ENCODE results near the gene MBOAT2. TPM values are rescaled to one million over a fixed set of nuclear protein-coding genes. Genes with fewer than 3 reads are reported as not detected.

Gene MBOAT2
- polyA plus RNA-seq, 1 experiment = 18.1 TPM

GRCh38 chr2:8847400-8847799, 156.1 kb downstream of the MBOAT2 start:
- ChIA-PET CTCF (interaction anchor here (1.4 kb wide), 1 partner anchor 292 kb away, joined by 4 read pairs; no protein-coding TSS in a partner anchor), POLR2A (no interaction called here)
- TF ChIP-seq CTCF (IDR thresholded peaks at IDR 0.05; ENCODE audit: insufficient read depth, low read depth, low read length) = no peak
- no peak overlapping the region for H3K4me3 ChIP-seq (ENCODE audit: low read depth, low read length)
- H3K27me3 ChIP-seq (ENCODE audit: control insufficient read depth, insufficient read depth, low read length) = no peaks in the 10 kb centered on the region
- DNase-seq (ENCODE audit: low read depth) = no peak
- no peaks in the 10 kb centered on the region for H3K36me3 ChIP-seq (ENCODE audit: control insufficient read depth, insufficient read depth, low read length)

GRCh38 chr2:8841932-8842331, 161.6 kb downstream of the MBOAT2 start:
- Histone ChIP-seq H3K4me3 (ENCODE audit: low read depth, low read length) (no peak overlapping the region), H3K36me3 (ENCODE audit: control insufficient read depth, insufficient read depth, low read length) (no peaks in the 10 kb centered on the region), H3K27me3 (ENCODE audit: control insufficient read depth, insufficient read depth, low read length) (no peaks in the 10 kb centered on the region)
- no peak for TF ChIP-seq CTCF (IDR thresholded peaks at IDR 0.05; ENCODE audit: insufficient read depth, low read depth, low read length)
- DNase-seq (ENCODE audit: low read depth) = no peak
- ChIA-PET CTCF (interaction anchor here (0.9 kb wide), 1 partner anchor 32 kb away, joined by 3 read pairs; no protein-coding TSS in a partner anchor), POLR2A (no interaction called here)

- Histone ChIP-seq H3K4me3 (ENCODE audit: low read depth, low read length) (no peak overlapping the region), H3K27me3 (ENCODE audit: control insufficient read depth, insufficient read depth, low read length) (no peaks in the 10 kb centered on the region), H3K36me3 (ENCODE audit: control insufficient read depth, insufficient read depth, low read length) (no peaks in the 10 kb centered on the region)
- ChIA-PET POLR2A (no interaction called here), CTCF (no interaction called here)
- no peak for DNase-seq (ENCODE audit: low read depth)
- no peak for TF ChIP-seq CTCF (IDR thresholded peaks at IDR 0.05; ENCODE audit: insufficient read depth, low read depth, low read length)
Observed at GRCh38 chr2:8840475-8841091, 162.9 kb downstream of the MBOAT2 start.

- no peak overlapping the region for H3K4me3 ChIP-seq (ENCODE audit: low read depth, low read length)
- no peaks in the 10 kb centered on the region for H3K36me3 ChIP-seq (ENCODE audit: control insufficient read depth, insufficient read depth, low read length)
- DNase-seq (ENCODE audit: low read depth) = no peak
- TF ChIP-seq CTCF (IDR thresholded peaks at IDR 0.05; ENCODE audit: insufficient read depth, low read depth, low read length) = no peak
- no peaks in the 10 kb centered on the region for H3K27me3 ChIP-seq (ENCODE audit: control insufficient read depth, insufficient read depth, low read length)
- ChIA-PET POLR2A (no interaction called here), CTCF (no interaction called here)
Observed at GRCh38 chr2:8839189-8839965, 164.1 kb downstream of the MBOAT2 start.

GRCh38 chr2:8837795-8838140, 165.7 kb downstream of the MBOAT2 start:
- CTCF ChIA-PET = interaction anchor here (0.6 to 1.1 kb wide), 2 partner anchors 12 to 1527 kb away, joined by 3 read pairs; no protein-coding TSS in a partner anchor
- H3K36me3 ChIP-seq (ENCODE audit: control insufficient read depth, insufficient read depth, low read length) = no peaks in the 10 kb centered on the region
- no peak for DNase-seq (ENCODE audit: low read depth)
- POLR2A ChIA-PET = no interaction called here
- no peaks in the 10 kb centered on the region for H3K27me3 ChIP-seq (ENCODE audit: control insufficient read depth, insufficient read depth, low read length)
- no peak for TF ChIP-seq CTCF (IDR thresholded peaks at IDR 0.05; ENCODE audit: insufficient read depth, low read depth, low read length)
- H3K4me3 ChIP-seq (ENCODE audit: low read depth, low read length) = peak overlapping the region; percentile 96; the same call in 1 of the 2 replicates
